LoVo (cell line): Measurements from ENCODE around the gene CPB2.

Experiments used
- DNase-seq: peaks from one replicate; pipeline ENCODE4 v3.0.0-alpha.2; 2016; ENCODE audit warnings: low spot score

CPB2 gene

GRCh38 chr13:46127358-46128023 is 22.7 kb upstream of the CPB2 start:
- DNase-seq, result no peak

- peak; percentile 37 for DNase-seq
Measured at GRCh38 chr13:46126552-46127357, 21.9 kb upstream of the CPB2 start.

DNA sequence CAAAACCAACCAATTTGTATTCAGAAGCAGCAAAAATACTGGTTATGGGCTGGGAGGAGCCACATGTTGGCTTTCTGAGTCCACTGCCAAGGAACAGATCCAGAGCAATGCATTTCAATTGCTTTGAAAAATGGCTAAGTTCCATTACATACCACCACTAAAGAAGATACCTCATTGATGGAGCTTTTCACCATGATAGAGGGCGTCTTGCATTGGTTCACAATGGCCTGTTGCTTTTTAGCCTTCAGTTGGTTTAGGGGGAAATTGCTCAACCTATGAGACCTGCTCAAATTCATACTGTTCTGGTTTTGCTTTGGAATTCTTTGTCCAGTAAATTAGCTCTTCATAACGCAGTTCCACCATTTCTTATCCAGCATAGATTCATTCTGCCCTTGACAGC is 21.2 kb upstream of the CPB2 start:
- no peak for DNase-seq

GRCh38 chr13:46124967-46125933 is 20.4 kb upstream of the CPB2 start:
- DNase-seq, result peak; percentile 4

GRCh38 chr13:46124531-46124966 is 19.7 kb upstream of the CPB2 start:
- no peak for DNase-seq

GRCh38 chr13:46122304-46122703 is 17.5 kb upstream of the CPB2 start:
- DNase-seq, result no peak

GRCh38 chr13:46121597-46122163 is 16.8 kb upstream of the CPB2 start:
- DNase-seq, result no peak

- no peak for DNase-seq
Measured at GRCh38 chr13:46121033-46121432, 16.2 kb upstream of the CPB2 start.

DNA sequence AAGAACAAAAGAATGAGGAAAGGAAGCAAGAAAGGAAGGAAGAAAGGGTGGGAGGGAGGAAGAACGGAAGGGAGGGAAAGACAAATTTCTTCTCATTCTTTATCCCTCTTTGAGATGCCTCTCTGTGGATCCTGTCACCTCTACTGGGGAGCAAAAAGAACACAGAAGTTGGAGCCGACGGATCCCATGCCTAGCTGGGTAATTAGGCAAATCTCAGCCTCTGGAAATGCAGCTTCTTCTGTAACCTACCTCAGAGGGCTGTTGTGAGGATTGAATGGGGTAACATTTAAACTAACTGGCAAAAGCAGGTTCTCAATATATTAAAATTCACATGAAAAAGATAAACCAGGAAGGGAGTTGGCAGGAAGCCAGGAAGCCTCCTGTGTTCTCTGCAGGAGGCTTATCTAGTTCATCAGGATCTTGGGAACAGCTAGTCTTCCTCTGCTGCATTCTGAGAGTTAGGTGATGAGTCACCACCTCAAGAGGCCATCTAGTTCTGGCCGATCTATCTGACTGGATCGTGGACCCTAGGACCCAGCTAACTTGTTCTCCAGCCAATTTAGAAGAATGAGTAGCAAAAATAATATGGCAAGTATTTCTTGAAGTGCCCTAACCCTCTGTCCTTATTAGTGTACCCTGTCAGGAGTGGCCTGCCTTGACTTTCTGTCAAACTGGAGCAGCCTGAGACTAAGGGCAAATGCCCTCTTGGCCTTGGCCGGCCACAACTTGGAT is 15.2 kb upstream of the CPB2 start:
- DNase-seq, result peak; percentile 57

DNA sequence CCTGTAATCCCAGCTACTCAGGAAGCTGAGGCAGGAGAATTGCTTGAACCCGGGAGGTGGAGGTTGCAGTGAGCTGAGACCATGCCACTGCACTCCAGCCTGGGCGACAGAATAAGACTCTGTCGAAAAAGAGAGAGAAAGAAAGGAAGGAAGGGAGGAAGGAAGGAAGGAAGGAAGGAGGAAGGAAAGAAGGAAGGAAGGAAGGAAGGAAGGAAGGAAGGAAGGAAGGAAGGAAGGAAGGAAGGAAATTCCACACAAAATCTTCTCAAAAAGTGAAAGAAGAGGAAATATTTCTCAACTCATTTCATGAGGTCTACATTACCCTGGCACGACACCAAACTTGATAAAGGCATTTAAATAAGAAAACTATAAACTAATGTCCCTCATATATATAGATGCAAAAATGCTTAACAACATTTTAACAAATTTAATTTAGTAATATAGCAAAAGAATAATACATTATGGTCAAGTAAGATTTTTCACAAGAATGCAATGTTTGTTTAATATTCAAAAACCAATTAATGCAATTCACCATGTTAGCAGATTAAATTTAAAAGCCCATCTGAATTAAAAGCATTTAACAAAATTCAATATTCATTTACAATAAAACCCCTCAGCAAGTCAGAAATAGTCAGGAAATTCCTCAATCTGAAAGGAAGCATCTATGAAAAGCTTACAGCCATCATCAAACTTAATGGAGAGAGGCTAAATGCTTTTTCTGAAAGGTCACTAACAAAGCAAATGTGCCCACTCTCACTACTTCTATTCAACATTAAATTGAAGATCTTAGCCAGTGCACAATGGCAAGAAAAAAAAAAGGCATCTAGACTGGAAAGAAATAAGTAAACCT is 12.0 kb upstream of the CPB2 start:
- no peak for DNase-seq

DNA sequence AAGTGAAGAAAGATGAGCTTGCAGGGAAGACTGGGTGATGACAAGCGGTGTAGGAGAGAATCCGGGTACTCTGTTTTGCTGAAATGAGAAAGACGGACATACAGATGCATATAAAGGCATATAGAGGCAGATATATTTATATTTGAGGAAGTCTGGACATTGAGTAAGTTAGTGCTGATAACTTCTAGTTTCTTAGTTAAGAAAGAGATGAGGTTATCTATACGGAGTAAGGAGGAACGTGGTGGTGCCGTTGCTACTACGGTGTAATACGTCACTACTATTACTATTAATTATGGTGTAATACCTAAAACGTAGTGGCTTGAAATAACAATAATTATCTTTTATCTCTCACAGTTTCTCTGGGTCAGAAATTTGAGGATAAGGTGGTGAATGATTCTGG is 9.8 kb upstream of the CPB2 start:
- no peak for DNase-seq

- no peak for DNase-seq
Measured at GRCh38 chr13:46113596-46113995, 8.8 kb upstream of the CPB2 start.

- no peak for DNase-seq
Measured at GRCh38 chr13:46111151-46111550, 6.3 kb upstream of the CPB2 start.

- no peak for DNase-seq
Measured at GRCh38 chr13:46109451-46109850, 4.6 kb upstream of the CPB2 start.

DNA sequence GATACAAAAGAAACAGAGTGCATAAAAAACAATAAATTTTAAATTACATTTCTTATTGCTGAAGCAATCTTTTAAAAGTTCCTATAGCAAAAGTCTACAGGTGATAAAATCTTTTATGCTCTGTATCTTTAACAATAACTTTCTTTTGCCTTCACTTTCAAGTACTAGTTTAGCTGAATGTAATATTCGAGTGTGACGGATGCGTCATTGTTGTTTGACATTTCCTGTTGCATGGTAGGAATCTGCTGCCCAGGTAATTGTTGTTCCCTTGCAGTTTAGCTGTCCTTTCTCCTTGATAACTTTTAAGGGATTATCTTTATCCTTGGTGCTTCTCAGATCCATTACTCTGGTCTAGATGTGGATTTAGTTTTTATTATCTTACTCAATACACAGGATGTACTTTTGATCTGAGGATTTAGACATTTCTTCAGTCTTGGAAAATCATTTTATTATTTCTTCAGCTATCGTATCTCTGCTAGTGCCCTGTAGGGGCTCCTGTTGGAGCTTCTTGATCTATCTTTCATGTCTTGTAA is 2.1 kb upstream of the CPB2 start:
- DNase-seq, result no peak

DNA sequence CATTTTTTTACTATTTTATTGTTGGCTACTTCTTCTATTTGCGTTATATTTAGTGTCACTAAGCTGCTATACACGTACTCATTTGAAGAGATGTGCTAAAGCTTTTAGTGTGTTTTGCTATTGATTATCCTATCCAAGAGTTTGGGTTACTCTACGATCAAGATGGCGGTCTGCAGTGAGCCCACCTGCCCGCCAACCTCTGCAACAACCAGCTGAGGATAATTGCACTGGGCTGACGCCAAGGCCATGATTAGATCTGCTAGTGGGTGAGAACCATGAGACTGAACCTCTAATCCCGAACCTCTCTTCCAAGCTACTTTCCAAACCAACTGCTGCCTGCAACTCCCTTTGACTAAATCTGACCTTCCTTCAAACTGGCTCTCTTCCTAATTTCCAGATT is 1.8 kb downstream of the CPB2 start:
- DNase-seq, result no peak

DNA sequence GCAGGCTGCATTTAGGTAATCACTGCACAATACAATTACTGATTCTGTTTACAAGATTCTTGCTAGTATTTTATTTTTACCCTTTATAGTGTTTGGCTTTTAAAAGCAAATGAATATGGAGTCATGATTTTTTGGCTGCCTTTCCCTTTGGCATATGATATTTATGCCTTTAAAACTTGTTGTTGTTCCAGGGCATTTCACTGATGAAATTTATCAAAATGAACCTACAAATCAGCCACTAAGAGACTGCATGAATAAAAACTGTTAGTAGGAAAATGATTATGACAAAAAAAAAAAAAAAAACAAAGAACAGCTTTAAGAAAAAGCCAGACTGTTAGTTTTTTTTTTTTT is 2.6 kb downstream of the CPB2 start:
- DNase-seq, result no peak

GRCh38 chr13:46101484-46102254 is 3.2 kb downstream of the CPB2 start:
- no peak for DNase-seq

- no peak for DNase-seq
Measured at GRCh38 chr13:46101002-46101401, 3.8 kb downstream of the CPB2 start.
